GM10248 (cell line): ENCODE measurements around the gene ZNF281.
A peak's percentile ranks its signal among the peaks of the same experiment; 100 is the strongest.
"Not testable (repeated sequence)": the region's sequence is repeated elsewhere in the genome, so short reads cannot be mapped to it uniquely, and the experiment has no call there.

Source experiments
- CTCF ChIA-PET: fragments of 300-600 bp; sonication (Branson Sonifier 250); formaldehyde crosslinking; extraction: SDS; loops from one replicate; lab custom pipeline; 2021; ENCODE audit warnings: antibody characterized with exemption; lab: Yijun Ruan, JAX
- POLR2A ChIA-PET: fragments of 350-650 bp; sonication (Branson Sonifier 250); formaldehyde crosslinking; extraction: SDS; loops from one replicate; lab custom pipeline; 2020; ENCODE audit warnings: antibody characterized with exemption; lab: Yijun Ruan, JAX
- DNase-seq: peaks from one replicate; pipeline ENCODE4 v3.0.0; 2012; ENCODE audit errors: extremely low spot score
- CTCF ChIP-seq: IDR thresholded peaks from 2 replicates; pipeline ENCODE4 v1.5.1; 2012; ENCODE audit warnings: mild to moderate bottlenecking, low read depth; ENCODE audit errors: extremely low read depth, missing control alignments, control extremely low read depth

The ZNF281 gene

GRCh38 chr1:200438911-200439310 is 29.1 kb upstream of the ZNF281 start:
- DNase-seq: no peak
- ChIA-PET POLR2A (no interaction called here), CTCF (no interaction called here)
- no peak for TF ChIP-seq CTCF

- CTCF ChIA-PET: interaction anchor here (1.2 kb wide), 1 partner anchor 26 kb away, joined by 3 read pairs; no protein-coding TSS in a partner anchor
- POLR2A ChIA-PET, DNase-seq: not testable (repeated sequence)
Observed at GRCh38 chr1:200438413-200438812, 28.6 kb upstream of the ZNF281 start.

GRCh38 chr1:200437556-200438203 is 27.8 kb upstream of the ZNF281 start:
- POLR2A ChIA-PET: no interaction called here
- CTCF ChIA-PET: interaction anchor here (1.2 kb wide), 1 partner anchor 26 kb away, joined by 3 read pairs; no protein-coding TSS in a partner anchor
- peak; percentile 32 for DNase-seq
- TF ChIP-seq CTCF: no peak

GRCh38 chr1:200437088-200437487 is 27.3 kb upstream of the ZNF281 start:
- CTCF ChIA-PET: no interaction called here
- POLR2A ChIA-PET: no interaction called here
- no peak for TF ChIP-seq CTCF
- no peak for DNase-seq

- ChIA-PET POLR2A (no interaction called here), CTCF (interaction anchor here (1.3 to 1.5 kb wide), 2 partner anchors 10 to 129 kb away, joined by 3 read pairs; no protein-coding TSS in a partner anchor)
- no peak for TF ChIP-seq CTCF
Observed at GRCh38 chr1:200436436-200436835, 26.6 kb upstream of the ZNF281 start.

GRCh38 chr1:200435200-200435780 is 25.5 kb upstream of the ZNF281 start:
- CTCF ChIA-PET: interaction anchor here (1.3 to 1.5 kb wide), 2 partner anchors 11 to 128 kb away, joined by 3 read pairs; no protein-coding TSS in a partner anchor
- POLR2A ChIA-PET: no interaction called here
- TF ChIP-seq CTCF: no peak
- no peak for DNase-seq

More at GRCh38 chr1:200436436-200436835, 26.6 kb upstream of the ZNF281 start:
- no peak for DNase-seq

- no peak for DNase-seq
- POLR2A ChIA-PET: no interaction called here
- CTCF ChIA-PET: no interaction called here
- TF ChIP-seq CTCF: no peak
Observed at GRCh38 chr1:200433586-200433985, 23.8 kb upstream of the ZNF281 start.
